ENCODE measurements around the gene C6orf132. TPM values are rescaled to one million over a fixed set of nuclear protein-coding genes. Genes with fewer than 3 reads are reported as not detected.
A peak's percentile ranks its signal among the peaks of the same experiment; 100 is the strongest.

The C6orf132 gene
- total and polyA plus RNA-seq, 2 experiments from 2014 or later: 22.2 to 40.9 TPM

DNA sequence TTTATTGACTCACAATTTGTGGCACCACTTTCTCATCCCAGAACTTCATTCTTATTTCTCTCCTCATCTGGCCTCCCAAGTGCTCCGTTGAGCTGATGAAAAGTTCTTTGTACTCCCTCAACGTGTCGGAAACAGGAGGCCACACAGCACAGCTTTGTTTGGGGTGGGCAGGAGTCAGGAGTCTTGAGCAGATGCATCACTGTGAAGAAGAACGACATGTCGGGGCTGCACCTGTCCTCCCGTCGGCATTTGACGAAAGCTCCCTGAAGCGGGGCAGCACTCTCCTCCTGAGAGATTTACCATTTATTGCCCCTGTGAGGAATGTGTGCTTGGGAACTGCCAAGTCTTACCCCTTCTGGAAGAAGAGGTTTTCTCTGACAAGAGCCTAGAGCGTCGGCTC, 64.0 kb downstream of the C6orf132 start (continued):
- TF ChIP-seq, protein P1, sequence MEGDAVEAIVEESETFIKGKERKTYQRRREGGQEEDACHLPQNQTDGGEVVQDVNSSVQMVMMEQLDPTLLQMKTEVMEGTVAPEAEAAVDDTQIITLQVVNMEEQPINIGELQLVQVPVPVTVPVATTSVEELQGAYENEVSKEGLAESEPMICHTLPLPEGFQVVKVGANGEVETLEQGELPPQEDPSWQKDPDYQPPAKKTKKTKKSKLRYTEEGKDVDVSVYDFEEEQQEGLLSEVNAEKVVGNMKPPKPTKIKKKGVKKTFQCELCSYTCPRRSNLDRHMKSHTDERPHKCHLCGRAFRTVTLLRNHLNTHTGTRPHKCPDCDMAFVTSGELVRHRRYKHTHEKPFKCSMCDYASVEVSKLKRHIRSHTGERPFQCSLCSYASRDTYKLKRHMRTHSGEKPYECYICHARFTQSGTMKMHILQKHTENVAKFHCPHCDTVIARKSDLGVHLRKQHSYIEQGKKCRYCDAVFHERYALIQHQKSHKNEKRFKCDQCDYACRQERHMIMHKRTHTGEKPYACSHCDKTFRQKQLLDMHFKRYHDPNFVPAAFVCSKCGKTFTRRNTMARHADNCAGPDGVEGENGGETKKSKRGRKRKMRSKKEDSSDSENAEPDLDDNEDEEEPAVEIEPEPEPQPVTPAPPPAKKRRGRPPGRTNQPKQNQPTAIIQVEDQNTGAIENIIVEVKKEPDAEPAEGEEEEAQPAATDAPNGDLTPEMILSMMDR (conservative IDR thresholded peaks at IDR 0.05; ENCODE audit: low read depth in 2 of 2): no peak
- no peak for TF ChIP-seq CREB1 (CRISPR knock-in tag; IDR thresholded peaks at IDR 0.05; ENCODE audit: low read depth)
- TF ChIP-seq ZNF114 (CRISPR knock-in tag; IDR thresholded peaks at IDR 0.05): no peak
- TF ChIP-seq ETS1 (IDR thresholded peaks at IDR 0.05): no peak
- TF ChIP-seq EZH2 (IDR thresholded peaks at IDR 0.05; ENCODE audit: low read depth, unreplicated experiment): no peak

DNA sequence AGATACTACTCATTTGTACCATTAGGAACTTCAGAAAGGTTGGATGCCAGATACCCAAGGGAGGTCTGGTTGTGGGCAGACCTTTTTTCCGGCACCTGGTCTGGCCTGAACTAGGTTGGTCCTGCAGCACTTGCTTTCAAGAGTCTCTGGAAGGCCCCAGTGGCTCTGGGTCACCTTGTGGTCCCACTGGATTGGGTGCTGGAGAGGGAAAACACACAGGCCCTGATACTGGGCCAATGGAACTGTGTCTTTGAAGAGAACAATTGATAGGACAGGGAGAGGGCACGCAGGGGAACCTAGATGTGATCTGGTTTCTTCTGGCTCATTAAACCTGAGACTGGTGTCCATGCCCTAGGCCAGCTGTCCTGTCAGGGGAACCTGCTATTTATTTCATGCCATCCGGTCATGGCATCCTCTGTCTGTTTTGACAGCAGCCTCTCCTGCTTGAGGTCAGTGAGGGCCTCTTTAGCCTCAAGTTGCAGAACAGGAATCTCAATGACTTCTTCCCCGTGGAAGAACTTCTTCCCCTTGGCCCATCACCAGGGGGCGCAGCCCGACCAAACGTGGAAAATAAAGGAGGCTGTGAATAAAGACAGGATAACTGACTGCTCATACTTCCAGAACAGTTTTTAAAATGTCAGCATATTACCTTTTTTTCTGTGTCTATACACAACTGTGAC, 67.1 kb downstream of the C6orf132 start:
- no peaks in the 10 kb centered on the region for H3K9me2 ChIP-seq (ENCODE audit: insufficient read depth)
- Mint-ChIP-seq H3K27ac (no peak overlapping the region), H3K36me3 (ENCODE audit: low read depth) (peaks cover 39% of the 10 kb centered on the region), H3K27me3 (ENCODE audit: insufficient read depth, low read depth, poor library complexity) (no peaks in the 10 kb centered on the region), H3K4me3 (no peak overlapping the region), H3K4me1 (no peaks in the 10 kb centered on the region), H3K9me3 (no peaks in the 10 kb centered on the region)
- peak; percentile 82 for ATAC-seq
- no peaks in the 10 kb centered on the region for H3K79me2 ChIP-seq (replicated peaks; ENCODE audit: insufficient read depth)
- H3F3A ChIP-seq (replicated peaks; ENCODE audit: low read depth): peaks cover 5% of the 10 kb centered on the region; the same call in 1 of the 2 replicates
- H3K4me2 ChIP-seq: no peak overlapping the region
- no peak overlapping the region for H3K4me3 ChIP-seq
- no peaks in the 10 kb centered on the region for H4K20me1 ChIP-seq (replicated peaks; ENCODE audit: insufficient read depth)
- H3K4me1 ChIP-seq (ENCODE audit: insufficient read depth): no peaks in the 10 kb centered on the region
- peak; percentile 85 for DNase-seq (ENCODE audit: low spot score)
- H3K27me3 ChIP-seq (ENCODE audit: insufficient read depth): no peaks in the 10 kb centered on the region
- H2AFZ ChIP-seq: no peak overlapping the region
- peaks cover 21% of the 10 kb centered on the region for H3K36me3 ChIP-seq (ENCODE audit: insufficient read depth)
- TF ChIP-seq EZH2phosphoT487 (IDR thresholded peaks at IDR 0.05; ENCODE audit: unreplicated experiment) (no peak), REST (IDR thresholded peaks at IDR 0.05; ENCODE audit: unreplicated experiment) (no peak), NANOG (IDR thresholded peaks at IDR 0.05; ENCODE audit: borderline replicate concordance) (no peak), CREB1 (CRISPR knock-in tag; IDR thresholded peaks at IDR 0.05; ENCODE audit: low read depth) (no peak), STAT1 (IDR thresholded peaks at IDR 0.05; ENCODE audit: unreplicated experiment) (no peak)
- TF ChIP-seq, protein P1 (conservative IDR thresholded peaks at IDR 0.05; ENCODE audit: low read depth in 2 of 2): peak; percentile 88 to 93
- H3K27ac ChIP-seq (ENCODE audit: low read depth): no peak overlapping the region
